Daoy (cell line): ENCODE data around the gene ROR2. TPM values are rescaled to one million over a fixed set of nuclear protein-coding genes. Genes with fewer than 3 reads are reported as not detected.
A peak's percentile ranks its signal among the peaks of the same experiment; 100 is the strongest.

ENCODE experiments used
- DNase-seq: peaks from one replicate; pipeline ENCODE4 v3.0.0-alpha.2; 2015; ENCODE audit warnings: low read depth
- total RNA-seq: library from RNA; depleted of rRNA; stranded (reverse); fragments of >200 nt; shearing (Covaris generic); gene quantifications from 2 replicates; pipeline ENCODE4 v1.2.3, GENCODE V29; 2014

The ROR2 gene
- total RNA-seq, 1 experiment from 2014 or later: 1.8 TPM

DNA sequence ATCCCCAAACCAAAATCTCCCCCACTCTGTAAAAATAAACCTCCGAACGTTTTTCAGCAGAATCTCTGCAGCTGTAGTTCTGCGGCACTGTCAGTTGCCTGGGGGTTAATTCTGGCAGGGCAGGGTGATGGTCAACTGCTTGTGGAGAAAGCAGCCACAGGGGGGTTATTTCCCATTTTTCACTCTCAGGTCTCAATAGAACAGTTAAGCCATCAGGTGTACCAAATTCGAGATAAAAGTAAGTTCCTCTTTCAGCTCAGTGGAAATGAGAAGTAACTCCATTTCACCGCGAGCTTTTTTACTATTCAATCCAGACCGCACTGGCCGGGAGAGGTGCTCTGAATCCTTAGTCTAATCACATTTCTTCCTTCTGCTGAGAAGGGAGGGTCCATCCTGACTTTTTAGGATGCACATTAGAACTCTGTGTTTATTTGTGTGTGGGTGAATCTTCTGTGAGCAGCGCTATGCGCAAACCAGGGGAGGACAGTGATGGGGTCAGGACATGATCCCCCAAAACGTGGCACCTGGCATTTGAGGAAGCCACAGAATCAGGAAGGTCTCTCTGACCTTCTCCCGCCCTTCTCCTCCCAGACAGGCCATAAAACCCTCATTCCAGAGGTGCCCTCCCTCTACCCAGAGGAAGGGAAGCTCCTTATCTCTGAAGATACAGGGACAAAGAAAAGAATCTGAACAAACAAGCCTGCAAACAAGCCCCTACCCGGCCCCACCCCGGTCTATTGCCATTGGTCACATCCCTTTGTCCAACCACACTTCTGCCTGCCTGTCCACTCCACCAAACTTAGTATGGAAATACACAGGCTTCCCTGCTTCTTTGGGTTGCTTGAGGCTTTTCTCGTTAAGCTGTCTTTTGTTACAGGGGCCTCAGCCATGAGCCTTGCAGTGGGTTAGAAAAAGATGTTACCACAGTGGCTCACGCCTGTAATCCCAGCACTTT lies 229.0 kb downstream of the ROR2 start:
- DNase-seq: no peak

DNA sequence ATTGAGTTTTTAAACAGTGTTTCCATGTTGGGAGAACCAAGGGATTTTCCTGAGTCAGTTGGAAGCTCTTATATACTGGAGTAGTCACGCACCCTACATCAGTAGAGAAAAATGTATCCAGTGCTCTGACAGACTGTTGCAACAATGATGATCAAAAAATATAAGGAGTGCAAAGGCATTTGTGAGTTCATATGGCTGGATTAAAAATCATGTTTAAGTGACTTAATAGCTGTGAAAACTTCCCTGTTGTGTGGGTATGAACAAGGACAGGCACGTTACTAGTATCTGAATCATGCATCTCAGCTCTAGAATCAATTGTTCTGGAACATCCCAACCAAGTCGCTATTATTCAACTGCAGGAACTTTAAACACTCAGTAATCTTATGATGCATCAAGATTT lies 229.7 kb downstream of the ROR2 start:
- DNase-seq: no peak

GRCh38 chr9:91718071-91718470 lies 232.0 kb downstream of the ROR2 start:
- no peak for DNase-seq

DNA sequence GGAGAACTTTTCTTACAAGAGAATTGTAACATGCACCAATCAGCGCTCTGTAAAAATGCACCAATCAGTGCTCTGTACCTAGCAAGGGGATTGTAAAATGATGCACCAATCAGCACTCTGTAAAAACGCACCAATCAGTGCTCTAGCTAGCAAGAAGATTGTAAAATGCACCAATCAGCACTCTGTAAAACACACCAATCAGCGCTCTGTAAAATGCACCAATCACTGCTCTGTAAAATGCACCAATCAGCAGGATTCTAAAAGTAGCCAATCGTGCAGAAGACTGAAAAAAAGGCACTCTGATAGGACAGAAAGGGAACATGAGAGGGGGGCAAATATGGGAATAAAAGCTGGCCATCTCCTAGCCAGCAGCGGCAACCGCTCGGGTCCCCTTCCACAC lies 233.2 kb downstream of the ROR2 start:
- no peak for DNase-seq

DNA sequence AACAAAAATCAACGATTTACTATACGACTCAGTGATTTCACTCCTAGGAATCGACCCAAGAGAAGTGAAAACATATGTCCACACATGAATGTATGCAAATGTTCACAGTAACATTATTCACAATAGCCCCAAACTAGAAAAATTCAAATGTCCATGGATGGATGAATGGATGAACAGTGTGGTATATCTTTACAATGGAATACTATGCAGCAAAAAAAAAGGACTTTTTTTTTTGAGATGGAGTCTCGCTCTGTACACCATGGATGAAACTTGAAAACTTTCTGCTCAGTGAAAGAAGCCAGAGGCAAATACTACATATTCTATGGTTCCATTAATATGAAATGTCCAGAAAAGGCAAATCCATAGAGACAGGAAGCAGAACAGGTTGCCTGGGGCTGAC lies 233.8 kb downstream of the ROR2 start:
- DNase-seq: no peak

DNA sequence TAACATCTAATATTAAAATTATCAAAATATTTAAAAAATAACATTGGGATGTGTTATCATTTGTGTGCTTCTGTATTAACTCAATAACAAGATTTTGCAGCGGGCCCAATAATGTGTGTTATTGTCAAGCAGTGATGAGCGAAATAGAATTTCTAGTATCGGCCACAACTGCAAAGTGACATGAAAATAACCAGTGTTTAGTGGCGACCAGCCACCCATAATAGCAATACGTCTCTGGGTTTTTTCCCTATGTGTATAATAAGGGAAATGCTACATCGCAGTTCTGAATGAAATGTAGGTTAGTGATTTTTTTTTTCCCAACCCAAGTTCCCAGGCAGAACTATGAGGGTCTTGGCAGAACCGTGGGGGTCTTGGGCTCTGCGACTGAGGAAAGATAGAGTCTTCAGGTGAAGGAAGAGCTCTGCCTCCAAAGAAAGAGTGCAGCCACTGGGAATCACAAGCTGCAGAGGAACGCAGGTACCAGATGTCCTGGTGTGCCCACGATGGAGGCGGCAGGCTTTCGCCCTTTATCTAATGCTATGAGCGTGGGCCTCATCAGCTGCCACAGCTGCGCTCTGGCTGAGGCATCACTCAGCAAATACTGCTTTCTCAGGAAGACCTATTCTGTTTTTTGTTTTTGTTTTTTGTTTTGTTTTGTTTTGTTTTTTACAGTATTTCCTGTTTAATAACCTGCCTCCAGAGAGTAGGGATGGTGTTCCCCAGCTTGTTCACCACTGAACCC lies 235.0 kb downstream of the ROR2 start:
- DNase-seq: no peak

DNA sequence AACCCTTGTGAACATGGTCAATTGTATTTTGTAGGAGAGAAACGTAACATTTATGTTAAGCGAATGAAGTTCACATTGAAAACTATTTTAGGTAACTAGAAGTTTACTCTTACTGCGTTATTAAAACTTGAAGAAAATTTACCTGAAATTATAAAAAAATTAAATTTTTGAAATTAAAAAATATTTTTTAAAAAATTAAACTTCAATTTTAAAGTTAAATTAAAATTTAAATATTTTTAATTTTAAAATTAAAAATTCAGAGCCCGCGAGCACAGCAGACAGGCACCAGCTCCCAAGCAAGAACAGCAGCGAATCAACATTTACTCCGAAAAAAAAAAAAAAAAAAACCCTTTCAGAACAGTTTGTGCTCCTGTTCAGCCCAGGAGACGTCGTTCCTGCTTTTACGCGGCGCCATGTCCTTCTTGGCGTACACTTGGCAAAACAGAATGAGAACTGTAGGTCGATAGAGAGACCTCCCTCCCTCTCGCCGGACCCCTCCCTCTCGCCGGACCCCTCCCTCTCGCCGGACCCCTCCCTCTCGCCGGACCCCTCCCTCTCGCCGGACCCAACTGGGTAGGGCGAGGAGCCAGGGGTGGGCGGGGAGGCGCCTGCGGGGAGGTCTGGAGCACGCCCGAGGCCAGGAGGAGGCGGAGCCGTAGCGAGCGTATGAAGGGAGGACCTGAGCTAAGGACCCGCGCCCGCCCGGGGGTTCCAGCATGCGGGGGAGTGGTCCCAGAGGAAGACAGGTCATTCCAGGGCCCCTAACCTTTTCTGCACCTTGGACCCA lies 235.8 kb downstream of the ROR2 start:
- DNase-seq: peak; percentile 81

DNA sequence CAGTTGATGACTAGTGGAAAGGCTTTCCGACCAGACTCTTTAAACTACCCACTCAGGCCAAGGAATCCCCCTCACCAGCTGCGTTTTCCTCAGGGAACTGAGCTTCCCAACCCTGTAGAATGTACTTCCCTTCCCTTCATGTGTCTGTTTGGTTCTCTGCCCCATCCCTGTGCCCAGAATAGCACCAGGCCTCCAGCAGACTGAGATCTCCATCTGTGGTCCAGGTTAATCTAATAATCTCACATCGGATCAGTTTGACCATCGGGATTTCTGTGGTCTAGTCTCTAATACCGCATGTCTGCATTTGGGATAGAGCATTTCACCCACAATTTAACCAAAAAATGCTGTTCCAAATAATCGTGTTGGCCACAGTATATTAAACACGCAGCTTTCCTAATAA lies 237.2 kb downstream of the ROR2 start:
- DNase-seq: no peak

DNA sequence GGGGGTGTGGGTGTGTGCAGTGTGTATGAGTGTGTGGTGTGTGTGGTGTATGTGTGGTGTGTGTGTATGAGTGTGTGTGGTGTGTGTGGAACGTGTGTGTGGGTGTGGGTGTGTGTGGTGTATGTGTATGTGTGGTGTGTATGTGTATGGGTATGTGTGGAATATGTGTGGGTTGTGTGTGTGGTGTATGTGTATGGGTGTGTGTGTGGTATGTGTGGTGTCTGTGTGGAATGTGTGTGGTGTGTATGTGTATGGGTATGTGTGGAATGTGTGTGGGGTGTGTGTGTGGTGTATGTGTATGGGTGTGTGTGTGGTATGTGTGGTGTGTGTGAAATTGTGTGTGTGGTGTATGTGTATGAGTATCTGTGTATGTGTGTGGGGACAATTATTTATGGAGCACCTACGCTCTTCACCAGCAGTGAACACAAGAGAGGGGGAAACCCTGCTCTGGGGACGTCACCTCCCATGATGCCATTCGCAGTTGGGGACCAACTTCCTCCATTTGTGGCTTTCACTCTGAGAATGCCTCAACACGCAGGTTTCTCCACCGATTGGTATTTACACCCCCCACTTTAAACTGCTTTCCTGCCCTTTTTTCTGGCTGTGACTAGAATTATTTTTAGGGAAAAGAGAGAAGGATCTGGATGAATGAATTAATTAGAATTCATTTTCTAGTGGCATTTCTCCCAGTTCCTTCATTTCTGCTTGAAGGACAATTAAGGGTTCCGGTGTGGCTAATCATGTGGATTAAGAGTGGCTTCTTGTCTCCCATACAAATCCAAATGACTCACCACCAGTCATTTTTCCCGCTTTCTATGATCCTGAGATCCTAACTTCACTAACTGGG lies 238.1 kb downstream of the ROR2 start:
- DNase-seq: peak; percentile 71

DNA sequence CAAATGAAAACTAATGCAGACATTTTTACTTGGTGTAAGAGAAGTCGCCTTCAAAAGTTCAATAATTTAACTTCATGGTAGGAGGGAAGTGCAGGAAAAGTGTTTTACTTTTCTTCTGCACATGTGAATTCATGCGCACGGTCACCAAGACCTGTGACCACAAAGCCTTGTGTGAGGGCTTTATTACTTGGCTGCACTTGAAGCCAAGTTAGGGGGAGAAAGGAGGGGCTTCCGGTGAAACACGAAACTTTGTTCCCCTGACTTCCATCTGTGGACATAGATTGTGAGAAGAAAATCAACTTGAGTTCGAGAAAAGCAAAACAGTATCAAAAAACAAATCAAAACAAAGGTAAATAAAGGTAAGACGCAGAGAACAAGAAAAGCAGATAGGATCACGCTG lies 239.9 kb downstream of the ROR2 start:
- no peak for DNase-seq

- no peak for DNase-seq
Measured at GRCh38 chr9:91705386-91705785, 244.6 kb downstream of the ROR2 start.

DNA sequence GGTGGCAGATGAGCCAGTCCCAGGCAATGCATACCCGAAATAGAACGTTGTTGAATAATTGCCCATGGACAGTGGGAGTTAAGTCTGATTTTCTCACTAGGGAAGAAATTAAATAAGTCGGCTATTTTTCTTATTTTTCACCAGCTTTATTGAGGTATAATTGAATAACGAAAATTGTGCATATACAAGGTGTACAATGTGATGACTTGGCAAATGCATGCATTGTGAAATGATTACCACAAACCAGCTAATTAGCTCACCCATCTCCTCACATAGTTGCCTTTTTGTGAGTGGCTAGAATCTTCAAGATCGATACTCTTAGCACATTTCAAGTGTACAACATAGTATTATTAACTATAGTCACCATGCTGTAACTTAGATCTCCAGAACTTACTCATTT lies 249.6 kb downstream of the ROR2 start:
- DNase-seq: no peak

- no peak for DNase-seq
Measured at GRCh38 chr9:91698266-91698665, 251.8 kb downstream of the ROR2 start.

DNA sequence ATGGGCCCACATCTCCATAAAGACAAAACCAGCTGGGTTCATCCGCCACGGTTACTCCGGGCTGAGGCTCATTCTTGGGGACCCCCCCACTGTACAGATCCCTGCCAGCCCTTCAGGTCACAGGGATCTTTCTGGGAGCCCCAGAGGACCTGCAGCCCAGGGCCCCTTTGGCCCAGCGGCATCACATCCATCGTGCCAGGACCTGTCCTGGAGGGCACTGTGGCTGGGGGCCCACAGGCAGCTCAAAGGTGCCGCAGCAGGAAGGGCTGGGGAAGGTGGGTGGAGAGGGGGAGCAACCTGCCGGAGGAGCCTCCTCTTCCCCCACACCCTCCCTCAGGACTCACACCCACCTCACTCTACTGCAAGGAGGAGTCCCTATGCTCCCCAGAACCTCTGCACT lies 252.8 kb downstream of the ROR2 start:
- no peak for DNase-seq

DNA sequence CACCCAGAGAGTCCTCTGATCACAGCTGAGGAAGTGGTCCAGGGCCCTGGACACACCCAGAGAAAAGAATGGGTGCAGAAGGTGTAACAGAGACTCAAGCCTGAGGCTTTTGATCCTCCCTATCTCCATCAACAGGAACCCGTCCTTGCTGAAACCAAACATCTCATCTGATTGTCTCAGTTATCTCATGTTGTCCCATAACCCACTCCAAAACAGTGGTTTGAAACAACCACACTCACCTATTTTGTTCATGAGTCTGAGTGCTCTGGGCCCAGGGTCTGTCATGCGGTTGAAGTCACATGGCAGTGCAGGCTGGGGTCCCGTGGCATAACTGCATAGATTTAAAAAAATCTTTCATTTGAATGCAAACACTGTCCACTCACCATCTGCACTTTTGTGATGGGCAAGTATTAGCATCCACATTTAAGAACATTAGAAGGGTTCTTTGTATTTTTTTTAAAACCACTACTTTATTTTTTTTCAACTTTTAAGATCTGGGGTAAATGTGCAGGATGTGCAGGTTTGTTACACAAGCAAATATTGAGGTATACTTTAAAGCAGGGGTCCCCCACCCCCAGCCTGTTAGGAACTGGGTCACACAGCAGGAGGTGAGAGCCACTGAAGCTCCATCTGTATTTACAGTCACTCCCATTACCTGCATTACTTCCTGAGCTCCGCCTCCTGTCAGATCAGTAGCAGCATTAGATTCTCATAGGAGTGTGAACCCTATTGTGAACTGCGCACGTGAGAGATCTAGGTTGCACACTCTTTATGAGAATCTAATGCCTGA lies 255.8 kb downstream of the ROR2 start:
- DNase-seq: no peak

DNA sequence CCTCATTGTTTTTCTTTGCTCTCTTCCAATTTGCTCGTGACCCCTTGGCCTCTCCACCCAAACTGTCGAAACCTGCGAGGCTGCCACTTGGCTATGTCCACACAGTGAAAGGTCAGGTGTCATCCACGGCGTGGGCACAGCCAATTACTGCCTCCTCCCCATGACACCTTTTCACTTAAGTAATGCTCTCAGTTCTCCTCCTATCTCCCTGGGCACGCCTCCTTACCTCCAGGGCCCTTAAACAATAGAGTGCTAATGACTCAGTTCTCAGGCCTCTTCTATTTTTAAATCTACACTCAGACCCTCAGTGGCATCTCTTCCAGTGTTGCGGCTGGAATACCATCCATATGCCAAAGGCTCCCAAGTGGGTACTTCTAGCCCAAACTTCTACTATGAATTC lies 256.8 kb downstream of the ROR2 start:
- DNase-seq: no peak

GRCh38 chr9:91690540-91691249 lies 259.3 kb downstream of the ROR2 start:
- no peak for DNase-seq

GRCh38 chr9:91689006-91689405 lies 261.0 kb downstream of the ROR2 start:
- DNase-seq: peak; percentile 31

DNA sequence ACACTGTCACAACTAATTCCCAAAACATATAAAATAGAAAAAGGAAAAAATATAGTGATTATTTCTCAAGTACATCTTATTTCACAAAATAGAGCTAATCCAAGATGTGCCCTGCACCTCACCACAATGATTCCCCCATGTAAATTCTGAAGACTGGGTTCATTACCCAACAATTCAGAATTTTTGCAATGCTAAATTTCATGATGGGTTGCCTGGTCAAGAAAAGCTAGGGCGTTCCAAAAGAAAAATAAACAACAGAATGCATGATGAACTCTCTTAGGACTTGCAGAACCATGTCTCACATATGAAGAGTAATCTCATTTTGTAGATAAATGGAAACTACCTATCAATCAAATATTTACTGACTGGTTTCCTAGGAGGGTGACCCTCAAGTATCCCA lies 266.8 kb downstream of the ROR2 start:
- no peak for DNase-seq

DNA sequence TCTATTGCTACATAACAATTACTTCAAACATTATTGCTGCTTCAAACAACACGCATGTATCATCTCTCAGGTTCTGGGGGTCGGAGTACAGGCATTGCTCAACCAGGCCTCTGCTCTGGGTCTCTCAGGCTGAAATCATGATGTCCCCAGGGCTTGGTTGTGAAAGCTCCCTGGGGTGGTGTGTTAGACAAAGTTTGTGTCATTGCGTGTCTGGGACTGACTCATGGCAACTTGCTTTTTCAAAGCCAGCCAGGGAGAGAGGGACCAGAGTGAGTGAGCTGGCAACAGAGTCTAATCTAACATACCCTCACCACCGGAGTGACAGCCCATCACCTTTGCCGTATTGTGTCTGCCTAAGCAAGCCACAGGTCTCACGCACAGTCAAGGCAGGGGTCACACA lies 267.2 kb downstream of the ROR2 start:
- peak; percentile 65 for DNase-seq
